Measurements from ENCODE around the gene VPS13A. TPM values are rescaled to one million over a fixed set of nuclear protein-coding genes. Genes with fewer than 3 reads are reported as not detected.

The VPS13A gene
- total RNA-seq, 1 experiment from 2014 or later: 52.8 TPM

DNA sequence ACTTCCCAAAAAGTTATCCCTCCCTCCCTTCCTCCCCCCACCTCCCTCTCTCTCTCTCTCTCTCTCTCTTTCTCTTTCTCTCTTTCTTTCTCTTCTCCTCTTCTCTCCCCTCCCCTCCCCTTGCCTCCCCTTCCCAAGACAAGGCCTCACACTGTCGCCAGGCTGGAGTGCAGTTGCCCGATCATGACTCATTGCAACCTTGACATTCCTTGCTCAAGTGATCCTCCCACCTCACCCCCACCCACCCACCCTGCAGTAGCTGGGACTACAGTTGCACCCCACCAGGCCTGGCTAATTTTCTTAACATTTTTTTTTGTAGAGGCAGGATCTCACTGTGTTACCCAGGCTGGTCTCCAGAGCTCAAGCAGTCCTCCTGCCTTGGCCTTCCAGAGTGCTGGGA is 32.8 kb downstream of the VPS13A start:
- Histone ChIP-seq H4K20me1 (ENCODE audit: insufficient read depth) (no peaks in the 10 kb centered on the region), H3K4me2 (ENCODE audit: low read length) (no peak overlapping the region), H2AFZ (ENCODE audit: low read depth, low read length, poor library complexity, severe bottlenecking) (no peak overlapping the region), H3K4me1 (ENCODE audit: control insufficient read depth in 1 of 2, insufficient read depth in 2 of 2, low read length in 2 of 2) (peaks cover 0 to 9% of the 10 kb centered on the region in 2 experiments; a peak in 1 of 4 replicates), H3K9me2 (ENCODE audit: insufficient read depth) (no peaks in the 10 kb centered on the region), H3K9ac (ENCODE audit: low read length) (no peak overlapping the region), H3K4me3 (replicated peaks in 1 of 2; ENCODE audit: low read depth in 1 of 2, low read length in 2 of 2) (no peak overlapping the region), H3K79me2 (ENCODE audit: insufficient read depth, low read length) (no peaks in the 10 kb centered on the region; the same call in 1 of the 2 replicates), H3K27me3 (ENCODE audit: insufficient read depth, low read length) (no peaks in the 10 kb centered on the region), H3K27ac (ENCODE audit: low read depth, low read length) (no peak overlapping the region), H3K36me3 (ENCODE audit: control insufficient read depth in 1 of 2, insufficient read depth in 2 of 2, low read length in 2 of 2) (peaks cover 0 to 9% of the 10 kb centered on the region in 2 experiments; a peak in 2 of 4 replicates), H3K9me3 (ENCODE audit: control insufficient read depth in 1 of 2, insufficient read depth in 1 of 2, low read depth in 1 of 2, low read length in 2 of 2) (no peaks in the 10 kb centered on the region)
- no peak for TF ChIP-seq FOSL1 (IDR thresholded peaks at IDR 0.05; ENCODE audit: low read depth)
- TF ChIP-seq, protein P1, sequence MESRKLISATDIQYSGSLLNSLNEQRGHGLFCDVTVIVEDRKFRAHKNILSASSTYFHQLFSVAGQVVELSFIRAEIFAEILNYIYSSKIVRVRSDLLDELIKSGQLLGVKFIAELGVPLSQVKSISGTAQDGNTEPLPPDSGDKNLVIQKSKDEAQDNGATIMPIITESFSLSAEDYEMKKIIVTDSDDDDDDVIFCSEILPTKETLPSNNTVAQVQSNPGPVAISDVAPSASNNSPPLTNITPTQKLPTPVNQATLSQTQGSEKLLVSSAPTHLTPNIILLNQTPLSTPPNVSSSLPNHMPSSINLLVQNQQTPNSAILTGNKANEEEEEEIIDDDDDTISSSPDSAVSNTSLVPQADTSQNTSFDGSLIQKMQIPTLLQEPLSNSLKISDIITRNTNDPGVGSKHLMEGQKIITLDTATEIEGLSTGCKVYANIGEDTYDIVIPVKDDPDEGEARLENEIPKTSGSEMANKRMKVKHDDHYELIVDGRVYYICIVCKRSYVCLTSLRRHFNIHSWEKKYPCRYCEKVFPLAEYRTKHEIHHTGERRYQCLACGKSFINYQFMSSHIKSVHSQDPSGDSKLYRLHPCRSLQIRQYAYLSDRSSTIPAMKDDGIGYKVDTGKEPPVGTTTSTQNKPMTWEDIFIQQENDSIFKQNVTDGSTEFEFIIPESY (IDR thresholded peaks at IDR 0.05; ENCODE audit: extremely low read depth, insufficient replicate concordance, low read length): no peak
- no peak for TF ChIP-seq EGR1 (IDR thresholded peaks at IDR 0.05; ENCODE audit: low read depth)
- TF ChIP-seq, protein P2, sequence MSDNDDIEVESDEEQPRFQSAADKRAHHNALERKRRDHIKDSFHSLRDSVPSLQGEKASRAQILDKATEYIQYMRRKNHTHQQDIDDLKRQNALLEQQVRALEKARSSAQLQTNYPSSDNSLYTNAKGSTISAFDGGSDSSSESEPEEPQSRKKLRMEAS (IDR thresholded peaks at IDR 0.05): no peak
- TF ChIP-seq SIN3A (IDR thresholded peaks at IDR 0.05; ENCODE audit: low read depth): no peak
- no peak for TF ChIP-seq SRF (IDR thresholded peaks at IDR 0.05; ENCODE audit: low read depth)
- no peak for TF ChIP-seq JUND (IDR thresholded peaks at IDR 0.05)
- no peak for TF ChIP-seq EZH2 (IDR thresholded peaks at IDR 0.05)
- TF ChIP-seq CEBPB (IDR thresholded peaks at IDR 0.05; ENCODE audit: low read depth): no peak
- TF ChIP-seq RAD21 (IDR thresholded peaks at IDR 0.05; ENCODE audit: low read depth): no peak
- no peak for TF ChIP-seq POLR2AphosphoS5 (IDR thresholded peaks at IDR 0.05; ENCODE audit: low read depth, low read length)
- TF ChIP-seq, protein P3, sequence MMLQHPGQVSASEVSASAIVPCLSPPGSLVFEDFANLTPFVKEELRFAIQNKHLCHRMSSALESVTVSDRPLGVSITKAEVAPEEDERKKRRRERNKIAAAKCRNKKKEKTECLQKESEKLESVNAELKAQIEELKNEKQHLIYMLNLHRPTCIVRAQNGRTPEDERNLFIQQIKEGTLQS (IDR thresholded peaks at IDR 0.05): no peak
- no peak for TF ChIP-seq ZNF274 (IDR thresholded peaks at IDR 0.05; ENCODE audit: low read depth, low read length)
- no peak for TF ChIP-seq TCF7L2 (IDR thresholded peaks at IDR 0.05; ENCODE audit: borderline replicate concordance, extremely low read depth, insufficient read depth, insufficient read length)
- no peak for TF ChIP-seq EZH2phosphoT487 (IDR thresholded peaks at IDR 0.05; ENCODE audit: borderline replicate concordance)
- TF ChIP-seq, protein P4, sequence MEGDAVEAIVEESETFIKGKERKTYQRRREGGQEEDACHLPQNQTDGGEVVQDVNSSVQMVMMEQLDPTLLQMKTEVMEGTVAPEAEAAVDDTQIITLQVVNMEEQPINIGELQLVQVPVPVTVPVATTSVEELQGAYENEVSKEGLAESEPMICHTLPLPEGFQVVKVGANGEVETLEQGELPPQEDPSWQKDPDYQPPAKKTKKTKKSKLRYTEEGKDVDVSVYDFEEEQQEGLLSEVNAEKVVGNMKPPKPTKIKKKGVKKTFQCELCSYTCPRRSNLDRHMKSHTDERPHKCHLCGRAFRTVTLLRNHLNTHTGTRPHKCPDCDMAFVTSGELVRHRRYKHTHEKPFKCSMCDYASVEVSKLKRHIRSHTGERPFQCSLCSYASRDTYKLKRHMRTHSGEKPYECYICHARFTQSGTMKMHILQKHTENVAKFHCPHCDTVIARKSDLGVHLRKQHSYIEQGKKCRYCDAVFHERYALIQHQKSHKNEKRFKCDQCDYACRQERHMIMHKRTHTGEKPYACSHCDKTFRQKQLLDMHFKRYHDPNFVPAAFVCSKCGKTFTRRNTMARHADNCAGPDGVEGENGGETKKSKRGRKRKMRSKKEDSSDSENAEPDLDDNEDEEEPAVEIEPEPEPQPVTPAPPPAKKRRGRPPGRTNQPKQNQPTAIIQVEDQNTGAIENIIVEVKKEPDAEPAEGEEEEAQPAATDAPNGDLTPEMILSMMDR (IDR thresholded peaks at IDR 0.05 in 2 of 3, conservative IDR thresholded peaks at IDR 0.05 in 1 of 3; ENCODE audit: borderline replicate concordance in 1 of 3, insufficient read depth in 1 of 3, low read depth in 2 of 3, low read length in 2 of 3): no peak
- no TSS peak for BruUV-seq (replicated peaks)
- POLR2A ChIA-PET: no interaction called here
- intact Hi-C loops (cut with micrococcal nuclease): no loop called here
- RAD21 ChIA-PET (ENCODE audit: low non-redundant PET in 1 of 2, low total read pairs in 2 of 2, uncharacterized antibody in 2 of 2, unreplicated experiment in 2 of 2): no interaction called here
- CTCF ChIA-PET: no interaction called here
- DNase-seq (ENCODE audit: low read depth, low spot score): no peak
- ATAC-seq: no peak

Measured in HCT116 (cell line).